HG03571 (cell line): Measurements from ENCODE around the gene MFAP2.

Experiments
- ATAC-seq: cut with Tn5 transposase; IDR thresholded peaks from one replicate; pipeline ENCODE4 v1.9.1; 2021; ENCODE audit not compliant: unreplicated experiment

Gene MFAP2

DNA sequence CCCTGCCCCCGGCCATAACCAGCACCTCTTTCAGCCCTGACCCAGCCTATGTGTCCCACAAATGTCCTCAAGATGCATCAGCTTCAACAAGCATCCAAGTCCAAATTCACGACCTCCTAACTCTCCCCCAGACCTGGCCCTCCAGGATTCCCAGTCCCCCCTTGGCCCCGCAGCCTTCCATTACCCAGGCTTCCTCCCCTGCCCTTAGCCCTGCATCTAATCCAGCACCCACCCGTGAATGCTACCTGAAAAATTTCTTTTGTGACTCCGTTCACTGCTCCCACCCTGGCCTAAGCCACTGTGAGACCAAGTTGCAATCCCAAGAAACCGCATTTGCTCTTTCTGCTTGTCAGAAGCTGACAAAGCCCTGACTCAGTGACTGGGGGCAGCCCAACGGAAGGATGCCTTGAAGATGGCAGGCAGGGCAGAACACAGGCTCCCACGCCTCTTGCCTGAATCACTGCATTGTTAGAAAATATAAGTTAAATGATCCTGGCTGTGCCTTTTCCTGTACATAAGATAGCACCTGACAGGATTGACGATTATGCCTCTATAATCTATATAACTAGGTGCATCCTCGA, 939 bp upstream of the MFAP2 start:
- ATAC-seq, result no peak

- no peak for ATAC-seq
Measured at GRCh38 chr1:16979475-16980327, 719 bp downstream of the MFAP2 start.

GRCh38 chr1:16978567-16979474, 1.6 kb downstream of the MFAP2 start:
- no peak for ATAC-seq

DNA sequence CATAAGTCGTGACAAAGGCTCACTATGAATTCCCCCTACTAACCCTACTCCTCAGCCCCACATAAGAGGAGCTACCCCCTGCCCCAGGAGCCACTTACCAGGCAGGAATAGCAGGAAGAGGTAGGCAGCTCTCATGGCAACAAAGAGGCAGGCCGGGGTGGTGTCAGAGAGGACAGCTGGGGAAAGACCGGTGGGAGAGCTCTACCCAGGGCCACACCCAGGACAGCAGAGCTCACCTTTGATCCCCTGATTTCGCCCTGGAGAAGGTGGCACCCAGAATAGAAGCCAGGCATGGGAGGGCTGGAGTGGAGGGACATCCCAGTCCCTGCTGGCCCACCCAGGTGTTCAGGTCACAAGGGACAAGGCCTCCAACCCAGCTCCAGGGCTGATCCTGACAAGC, 2.3 kb downstream of the MFAP2 start:
- no peak for ATAC-seq

- ATAC-seq, result no peak
Measured at GRCh38 chr1:16977377-16977776, 3.0 kb downstream of the MFAP2 start.

DNA sequence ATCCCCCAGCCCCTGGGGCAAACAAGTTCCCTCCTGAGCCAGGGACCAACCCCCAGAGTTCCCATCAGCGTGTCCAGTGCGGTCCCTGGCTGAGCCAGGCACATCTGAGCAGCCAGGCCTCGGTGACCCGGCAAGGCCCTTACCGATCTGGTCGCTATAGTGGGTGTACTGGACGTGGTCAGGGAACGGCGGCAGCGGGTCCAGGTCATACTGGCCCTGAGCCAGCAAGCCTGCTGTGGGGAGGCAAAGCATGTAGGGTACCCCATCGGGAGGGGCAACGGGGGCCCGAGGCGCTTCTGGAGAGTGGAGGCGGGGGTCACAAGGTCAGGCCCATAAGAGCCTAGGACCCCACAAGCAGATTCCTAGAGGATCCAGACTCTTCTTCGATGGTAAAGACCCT, 3.5 kb downstream of the MFAP2 start:
- no peak for ATAC-seq

DNA sequence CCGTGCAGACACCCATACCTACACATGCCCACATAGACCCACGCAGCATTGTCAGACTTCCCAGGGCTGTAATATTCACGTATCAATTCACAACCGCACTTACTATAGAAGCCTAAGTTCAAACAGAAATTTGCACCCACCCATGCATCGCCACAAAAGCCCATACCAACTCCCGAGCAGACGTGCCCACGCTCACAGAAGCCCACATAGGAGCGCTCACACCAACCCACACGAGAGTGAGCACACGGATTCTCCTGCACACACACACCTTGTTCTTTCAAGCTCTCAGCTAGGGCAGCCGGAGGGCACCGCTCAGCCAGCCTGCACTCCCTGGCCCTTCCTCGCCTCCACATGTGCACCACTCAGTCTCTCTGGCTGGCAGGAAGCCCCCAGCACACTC, 4.6 kb downstream of the MFAP2 start:
- ATAC-seq, result no peak

GRCh38 chr1:16975211-16975610, 5.2 kb downstream of the MFAP2 start:
- ATAC-seq, result no peak

DNA sequence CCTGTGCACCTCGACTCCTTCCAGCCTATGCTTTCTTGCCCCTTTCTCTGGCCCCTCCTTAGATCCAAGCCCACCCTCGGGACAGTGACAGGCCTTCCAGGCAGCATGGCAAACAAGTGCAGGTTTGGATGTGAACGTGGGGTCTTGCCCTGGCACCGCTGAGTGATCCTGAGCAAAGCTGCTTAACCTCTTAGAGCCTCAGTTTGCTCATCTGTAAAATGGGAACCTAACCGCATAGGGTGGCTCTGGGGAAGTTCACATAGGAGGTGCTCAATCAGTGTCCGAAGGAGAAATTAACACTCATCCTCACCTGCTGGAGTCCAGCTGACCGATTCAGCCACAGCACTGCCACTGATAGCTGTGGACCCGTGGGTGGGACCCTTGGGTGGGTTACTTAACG, 7.2 kb downstream of the MFAP2 start:
- ATAC-seq, result no peak

DNA sequence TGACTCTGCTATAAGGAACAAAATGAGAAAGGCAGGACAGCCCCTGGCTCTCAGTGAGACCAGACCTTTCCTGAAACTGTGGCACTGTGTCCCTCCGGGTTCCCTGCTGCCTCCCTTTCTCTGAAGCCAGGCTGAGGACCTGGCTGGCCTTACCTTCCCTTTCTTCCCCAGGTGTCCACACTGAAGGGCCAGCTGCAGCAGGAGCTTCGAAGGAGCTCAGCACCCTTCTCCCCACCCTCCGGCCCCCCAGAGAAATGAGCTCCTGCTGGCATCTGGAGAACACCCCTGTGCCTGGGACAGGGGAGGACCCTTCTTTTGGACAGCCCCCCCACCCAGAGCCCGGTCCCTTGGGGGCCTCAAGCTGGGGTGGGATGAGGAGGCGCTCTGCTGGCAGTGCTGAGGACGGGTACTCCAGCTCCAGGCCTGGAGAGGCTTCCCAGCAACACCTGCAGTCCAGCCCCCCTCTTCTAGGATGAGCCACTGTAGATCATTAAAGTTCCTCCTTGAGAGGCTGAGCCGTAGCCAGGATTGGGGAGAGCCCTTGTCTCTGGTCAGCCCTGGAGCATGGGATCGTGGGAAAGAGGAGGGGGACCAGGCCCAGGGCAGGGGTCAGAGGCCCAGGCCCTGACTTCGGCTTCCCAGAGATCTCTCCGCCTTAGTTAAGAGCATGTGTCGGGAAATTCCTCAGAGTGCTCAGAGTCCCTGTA, 8.1 kb downstream of the MFAP2 start:
- no peak for ATAC-seq

DNA sequence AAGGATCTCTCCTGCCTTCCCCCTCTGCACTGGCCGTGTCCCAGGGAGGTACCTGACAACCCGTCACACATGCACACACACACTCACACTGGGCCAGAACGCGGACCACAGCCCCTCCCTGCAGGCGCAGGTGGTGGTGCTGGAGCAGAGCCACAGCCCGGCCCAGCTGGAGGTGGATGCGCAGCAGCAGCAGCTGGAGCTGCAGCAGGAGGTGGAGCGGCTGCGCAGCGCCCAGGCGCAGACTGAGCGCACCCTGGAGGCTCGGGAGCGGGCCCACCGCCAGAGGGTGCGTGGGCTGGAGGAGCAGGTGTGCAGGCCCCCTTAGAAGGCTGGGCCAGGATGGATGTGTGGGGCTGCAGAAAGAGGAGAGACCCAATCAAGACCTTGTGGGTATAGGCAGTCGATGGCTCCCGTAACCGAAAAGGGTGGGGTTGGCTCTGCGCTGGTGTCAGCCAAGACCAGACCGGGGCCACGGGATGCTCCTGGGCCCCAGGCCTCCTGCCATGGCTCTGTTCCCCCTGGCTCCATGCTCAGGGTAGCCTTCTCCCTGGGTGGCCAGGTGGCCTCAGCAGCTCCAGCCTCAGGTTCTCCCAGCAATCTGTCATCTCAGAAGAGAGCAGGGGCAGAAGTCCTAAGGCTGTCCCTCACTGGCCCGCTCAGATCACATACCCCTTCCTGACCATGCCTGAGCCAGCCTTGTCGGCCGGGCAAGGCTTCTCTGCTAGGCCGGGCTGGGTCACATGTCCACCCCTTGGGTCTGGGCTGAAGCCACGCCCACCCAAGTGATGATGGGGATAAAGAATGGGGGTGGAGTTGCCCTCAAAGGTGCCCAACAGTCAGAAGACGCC, 8.9 kb downstream of the MFAP2 start:
- no peak for ATAC-seq

DNA sequence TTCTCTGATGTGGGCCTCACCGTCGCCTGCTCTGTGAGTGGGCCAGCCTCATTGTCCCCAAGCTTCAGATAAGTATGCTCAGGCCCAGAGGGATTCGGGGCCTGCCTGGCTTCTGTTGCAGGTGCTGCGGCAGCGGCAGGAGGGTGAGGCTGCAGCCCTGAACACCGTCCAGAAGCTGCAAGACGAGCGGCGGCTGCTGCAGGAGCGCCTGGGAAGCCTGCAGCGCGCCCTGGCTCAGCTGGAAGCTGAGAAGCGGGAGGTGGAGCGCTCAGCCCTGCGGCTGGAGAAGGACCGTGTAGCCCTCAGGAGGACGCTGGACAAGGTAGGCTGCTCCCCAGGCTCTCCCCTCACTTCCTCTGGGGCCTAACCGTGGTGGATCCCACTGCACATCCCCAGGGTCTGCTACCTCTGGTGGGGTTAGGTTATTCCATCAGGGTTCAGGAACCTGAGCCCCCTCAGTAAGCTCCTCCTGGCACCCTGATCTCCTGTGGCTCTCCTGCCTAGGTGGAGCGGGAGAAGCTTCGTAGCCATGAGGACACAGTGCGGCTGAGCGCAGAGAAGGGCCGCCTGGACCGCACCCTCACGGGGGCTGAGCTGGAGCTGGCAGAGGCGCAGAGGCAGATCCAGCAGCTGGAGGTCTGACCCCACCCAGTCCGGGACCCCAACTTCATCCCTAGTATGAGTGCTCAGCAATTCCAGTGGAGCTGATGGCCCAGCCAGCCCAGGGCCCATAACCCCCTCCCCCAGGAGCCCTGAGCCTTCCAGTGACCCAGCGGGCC, 10.1 kb downstream of the MFAP2 start:
- ATAC-seq, result no peak

GRCh38 chr1:16969651-16970050, 10.8 kb downstream of the MFAP2 start:
- no peak for ATAC-seq

- ATAC-seq, result no peak
Measured at GRCh38 chr1:16969057-16969611, 11.3 kb downstream of the MFAP2 start.

GRCh38 chr1:16968372-16968771, 12.0 kb downstream of the MFAP2 start:
- ATAC-seq, result no peak

DNA sequence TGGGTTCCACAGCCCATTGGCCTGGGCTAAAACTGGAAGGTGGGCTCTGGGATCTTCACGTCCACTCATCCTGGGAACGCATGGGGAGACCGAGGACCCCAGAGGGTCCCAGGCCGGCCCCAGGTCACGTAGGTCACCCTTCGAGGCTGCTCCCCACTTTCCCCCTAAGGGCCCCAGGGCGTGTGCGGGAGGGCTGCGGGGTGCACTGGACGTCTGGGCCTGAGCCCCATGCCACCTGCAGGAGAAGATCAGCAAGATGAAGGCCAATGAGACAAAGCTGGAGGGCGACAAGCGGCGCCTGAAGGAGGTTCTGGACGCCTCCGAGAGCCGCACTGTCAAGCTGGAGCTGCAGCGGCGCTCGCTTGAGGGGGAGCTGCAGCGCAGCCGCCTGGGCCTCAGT, 12.5 kb downstream of the MFAP2 start:
- ATAC-seq, result no peak

GRCh38 chr1:16967095-16967575, 13.3 kb downstream of the MFAP2 start:
- ATAC-seq, result no peak

- ATAC-seq, result no peak
Measured at GRCh38 chr1:16966282-16966681, 14.1 kb downstream of the MFAP2 start.

GRCh38 chr1:16965486-16966067, 14.8 kb downstream of the MFAP2 start:
- no peak for ATAC-seq
